Kidney tubule cell (primary cell): ENCODE results near the gene HSD17B7.

Experiments
- DNase-seq: peaks from one replicate; pipeline ENCODE4 v3.0.0-alpha.2; 2018; ENCODE audit warnings: low spot score

HSD17B7 gene

DNA sequence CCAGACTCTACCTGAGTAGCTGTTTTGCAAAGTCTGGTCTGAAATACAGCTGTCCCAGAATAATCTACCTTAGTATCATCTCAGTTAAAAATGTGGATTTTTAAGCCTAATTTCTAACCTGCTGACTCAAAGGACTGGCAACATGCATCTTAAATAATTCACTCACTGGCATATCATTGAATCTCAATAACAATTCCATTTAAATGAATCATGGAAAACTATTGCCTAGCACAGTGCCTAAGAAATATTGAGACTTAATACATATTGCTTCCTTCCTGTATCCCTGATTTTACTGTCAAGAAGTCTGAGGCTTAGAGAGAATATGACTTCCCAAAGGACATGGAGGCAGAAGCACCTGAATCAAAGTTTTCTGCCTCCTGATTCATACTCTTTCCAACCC lies 67.3 kb downstream of the HSD17B7 start:
- DNase-seq = peak; percentile 66

DNA sequence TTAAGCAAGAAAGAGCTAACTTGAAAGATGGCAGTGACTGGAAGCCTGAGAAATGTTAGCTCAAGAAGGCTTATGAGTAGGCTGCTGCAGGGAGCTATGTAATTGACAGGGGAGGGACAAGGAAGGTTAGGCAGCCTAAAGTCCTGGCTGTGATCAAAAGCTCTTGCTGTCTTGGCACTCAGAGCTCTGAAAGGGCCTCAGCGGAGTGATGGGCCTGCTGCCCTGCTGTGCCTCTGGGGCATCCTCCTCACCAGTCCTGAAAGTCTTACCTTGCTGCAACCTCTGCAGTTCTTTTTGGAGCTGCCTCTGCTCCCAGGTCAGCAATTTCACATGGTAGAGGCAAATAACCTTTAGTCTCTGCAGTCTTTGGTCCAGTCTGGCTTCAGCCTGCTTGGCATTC lies 68.7 kb downstream of the HSD17B7 start:
- no peak for DNase-seq

DNA sequence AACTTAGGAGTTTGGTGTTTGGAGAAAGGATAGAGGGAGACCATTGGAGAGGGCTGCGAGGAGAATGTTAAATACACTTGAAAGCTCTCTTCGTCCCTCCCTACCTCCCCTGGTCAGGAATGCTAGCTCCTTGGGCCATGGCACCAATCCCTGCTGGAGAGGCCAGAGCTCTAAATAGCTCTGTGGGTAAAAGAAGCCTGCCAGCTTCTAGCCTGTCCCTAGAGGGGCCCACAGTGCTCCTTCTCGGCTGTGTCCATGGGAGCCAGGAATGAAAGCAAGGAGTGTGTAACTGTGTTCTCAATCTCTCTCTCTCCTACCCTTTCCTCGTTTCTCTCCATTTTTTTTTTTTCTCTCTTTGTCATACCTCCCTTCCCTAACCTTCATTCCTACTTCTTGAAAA lies 70.6 kb downstream of the HSD17B7 start, which contains the start of gene CCDC190:
TSS of gene CCDC190 (minus strand) at position 75 of the 400 bp plus-strand sequence. CDS start 1,529 bp downstream, outside the sequence.
- DNase-seq = no peak

DNA sequence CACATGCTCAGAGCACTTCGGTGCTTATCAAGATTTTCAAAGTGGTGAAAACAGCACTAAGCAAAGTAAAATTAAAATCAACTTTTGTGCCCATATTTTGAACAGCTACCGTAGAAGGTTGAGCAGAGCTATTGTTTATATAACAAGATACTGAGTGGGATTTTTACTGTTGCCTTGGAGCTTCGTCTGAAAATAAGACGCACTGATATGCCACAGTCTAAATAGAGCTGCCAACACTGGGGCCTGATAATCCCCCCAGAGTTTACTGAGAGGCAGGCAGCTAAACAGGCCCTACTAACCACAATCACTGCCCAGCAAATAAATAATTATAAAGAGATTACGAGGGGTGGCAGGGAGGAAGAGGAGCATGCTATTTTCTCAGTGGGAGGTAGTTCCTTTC lies 71.1 kb downstream of the HSD17B7 start:
- DNase-seq = no peak
